Measurements from ENCODE around the gene ELMO2.
"Not testable (repeated sequence)": the region's sequence is repeated elsewhere in the genome, so short reads cannot be mapped to it uniquely, and the experiment has no call there.

The ELMO2 gene

GRCh38 chr20:46406986-46407670 is 713 bp upstream of the ELMO2 start:
- DNase-seq (ENCODE audit: low spot score): no peak

GRCh38 chr20:46402331-46402811 is 4.0 kb downstream of the ELMO2 start:
- DNase-seq (ENCODE audit: low spot score): peak; percentile 87

GRCh38 chr20:46401478-46401860 is 4.9 kb downstream of the ELMO2 start:
- DNase-seq (ENCODE audit: low spot score): no peak

DNA sequence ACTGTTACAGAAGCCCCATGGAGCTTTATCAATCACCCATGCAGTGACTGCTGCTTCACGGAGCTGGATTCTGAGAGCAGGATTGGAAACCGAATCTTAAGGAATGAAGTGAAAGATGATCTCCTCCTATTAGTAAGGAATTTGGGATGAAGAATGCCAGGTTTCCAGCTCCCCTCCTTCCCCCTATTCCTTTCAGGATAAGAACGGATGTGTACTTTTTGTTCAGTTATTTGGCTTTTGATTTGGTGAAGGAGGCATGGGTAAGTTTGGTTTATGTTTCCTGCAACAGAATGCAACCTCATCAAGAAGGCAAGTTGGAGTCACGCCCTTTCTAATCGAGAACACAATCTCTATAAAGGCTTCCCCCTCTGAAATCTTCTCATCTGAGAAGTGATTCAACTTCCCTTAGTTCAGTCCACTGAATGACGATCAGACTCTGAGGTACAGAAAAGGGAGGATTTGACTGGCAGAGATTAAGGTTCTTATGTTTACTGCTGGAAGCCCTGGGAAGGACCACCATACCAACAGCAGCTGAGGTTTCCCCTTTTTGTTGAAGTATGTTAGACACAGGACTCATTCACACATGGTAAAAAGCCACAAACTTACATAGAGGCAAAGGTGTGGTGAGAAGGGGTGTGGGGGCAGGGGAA is 5.5 kb downstream of the ELMO2 start:
- DNase-seq (ENCODE audit: low spot score): no peak

DNA sequence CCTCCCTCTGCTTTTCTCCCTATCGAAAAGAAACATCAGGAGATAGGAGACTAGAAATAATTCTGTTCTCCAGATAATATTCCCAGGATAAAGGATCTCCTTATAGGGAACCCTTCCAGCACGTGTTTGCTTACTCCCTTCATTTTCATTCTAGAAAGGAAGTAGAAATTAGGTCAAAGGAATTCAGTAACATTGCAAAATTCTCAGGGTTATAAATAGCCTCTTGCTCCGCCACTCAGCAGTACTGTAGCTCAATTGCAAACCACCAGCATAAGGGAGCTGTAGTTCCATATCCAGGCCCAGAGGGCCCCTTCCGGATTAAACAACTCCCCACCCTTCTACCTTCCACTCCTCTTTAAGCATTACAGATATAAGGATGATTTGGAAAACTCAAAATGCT is 6.2 kb downstream of the ELMO2 start:
- DNase-seq (ENCODE audit: low spot score): no peak

DNA sequence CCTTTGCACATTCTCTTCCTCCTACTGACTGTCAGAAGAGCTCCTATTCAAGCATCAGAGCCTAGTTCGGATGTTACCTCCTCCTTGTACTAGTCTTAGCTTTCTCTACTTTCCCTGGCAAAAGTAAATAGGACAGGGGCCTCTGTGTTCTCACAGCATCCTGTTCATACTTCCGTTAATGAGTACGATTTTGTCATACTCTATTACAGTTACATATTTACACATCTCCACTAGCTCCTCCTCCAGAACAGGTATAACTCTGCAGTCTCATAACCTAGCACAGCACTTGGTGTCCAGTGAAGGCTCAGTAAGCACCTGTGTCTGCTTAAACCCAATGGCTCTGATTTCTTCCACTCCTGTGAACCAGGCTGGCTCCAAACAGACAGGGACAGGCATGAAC is 7.0 kb downstream of the ELMO2 start:
- DNase-seq (ENCODE audit: low spot score): no peak

GRCh38 chr20:46398963-46399362 is 7.5 kb downstream of the ELMO2 start:
- no peak for DNase-seq (ENCODE audit: low spot score)

DNA sequence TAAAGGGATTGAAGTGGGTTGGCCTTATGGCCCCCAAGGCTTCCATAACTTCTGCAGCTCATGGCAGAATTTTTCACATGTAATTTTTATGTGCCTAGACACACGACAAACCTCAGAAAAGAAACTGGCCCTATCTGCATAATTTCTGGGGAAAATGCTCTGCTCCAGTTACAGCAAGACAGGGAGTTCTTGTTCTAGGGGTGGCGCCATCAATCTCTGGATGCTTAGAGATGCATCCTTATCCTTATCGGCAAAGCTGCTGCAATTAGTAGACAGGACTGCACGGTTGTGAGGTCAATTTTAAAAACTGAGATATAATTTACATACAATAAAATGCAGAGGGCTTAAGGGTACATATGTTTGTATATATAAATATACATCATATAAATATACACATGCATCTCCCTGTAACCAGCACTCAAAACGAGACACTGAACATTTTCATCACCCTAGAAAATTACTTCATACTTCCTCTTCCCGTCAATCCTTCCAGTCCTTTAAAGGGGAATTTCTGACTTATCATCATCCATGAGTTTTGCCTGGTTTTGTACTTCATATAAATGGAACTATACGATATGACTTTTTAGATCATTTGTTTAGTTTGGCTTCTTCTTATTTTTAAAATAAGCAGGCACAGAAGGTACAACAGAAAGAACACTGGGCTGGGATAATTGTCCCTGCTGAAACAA is 10.2 kb downstream of the ELMO2 start:
- peak; percentile 41 for DNase-seq (ENCODE audit: low spot score)

GRCh38 chr20:46394872-46395760 is 11.3 kb downstream of the ELMO2 start:
- no peak for DNase-seq (ENCODE audit: low spot score)

GRCh38 chr20:46393967-46394366 is 12.4 kb downstream of the ELMO2 start:
- DNase-seq (ENCODE audit: low spot score): no peak

DNA sequence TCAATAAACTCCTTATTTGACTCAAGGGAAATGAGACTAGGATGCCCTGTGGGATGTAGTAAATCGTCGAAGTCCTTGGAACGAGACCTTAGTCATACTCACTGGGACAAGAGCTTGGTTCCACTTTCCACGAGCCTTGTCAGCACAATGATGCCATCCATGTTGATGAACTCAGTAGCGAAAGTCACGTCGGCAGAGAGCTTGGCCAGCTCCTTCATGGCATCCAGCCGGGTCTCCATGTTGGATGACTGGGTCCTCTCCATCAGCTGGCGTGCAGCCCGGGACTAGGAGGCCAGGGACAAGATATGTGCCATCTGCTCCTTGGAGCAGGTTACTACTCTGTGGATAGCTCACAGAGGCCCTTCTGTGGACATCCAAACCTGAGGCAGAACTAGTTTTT is 17.5 kb downstream of the ELMO2 start:
- no peak for DNase-seq (ENCODE audit: low spot score)

DNA sequence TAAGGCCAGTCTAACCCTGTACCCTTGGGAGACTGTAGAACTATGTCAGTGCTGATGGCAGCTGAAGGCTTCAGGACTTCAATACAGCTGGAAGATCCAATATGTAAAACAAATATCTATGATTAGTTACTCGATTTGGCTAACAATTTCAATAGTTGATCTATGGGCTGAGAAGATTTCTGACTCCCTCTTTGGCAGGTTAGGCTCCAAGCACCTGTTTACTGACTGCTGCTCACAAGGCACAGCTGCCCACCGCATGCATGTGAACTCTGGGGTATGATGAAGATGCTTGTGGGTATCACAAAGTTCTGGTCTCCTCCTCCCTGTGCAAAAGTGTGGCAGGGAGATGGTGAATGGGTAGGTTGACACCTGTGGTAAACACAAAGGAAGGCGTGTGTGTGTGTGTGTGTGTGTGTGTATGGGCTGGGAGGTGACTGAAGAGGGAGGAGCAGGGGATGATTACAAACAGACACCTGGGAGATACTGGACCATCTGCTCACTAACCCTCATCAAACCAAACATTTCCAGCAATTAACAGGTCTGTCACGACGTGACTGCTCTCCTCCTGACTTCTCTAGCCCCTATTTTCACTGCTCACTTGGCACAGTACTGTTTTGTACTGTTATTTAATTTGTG is 18.1 kb downstream of the ELMO2 start:
- no peak for DNase-seq (ENCODE audit: low spot score)

DNA sequence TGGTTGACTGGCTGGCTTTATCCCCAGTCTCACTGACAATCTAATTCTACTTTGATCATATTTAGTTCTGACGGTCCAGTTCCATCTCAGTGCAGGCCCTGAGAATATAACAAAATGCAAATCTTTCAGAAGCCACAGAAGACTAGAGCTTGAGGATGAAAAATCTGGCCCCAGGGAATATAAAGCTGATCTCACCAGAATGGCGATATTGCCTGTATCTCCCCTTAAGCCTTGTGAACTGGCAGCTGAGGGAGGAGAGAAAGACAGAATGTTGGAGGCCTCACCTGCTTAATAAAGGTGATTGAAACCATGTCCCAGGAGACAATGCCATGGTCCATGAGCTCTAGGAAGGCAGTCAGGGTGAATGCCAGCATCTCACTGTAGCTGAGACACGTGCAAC is 19.4 kb downstream of the ELMO2 start:
- DNase-seq (ENCODE audit: low spot score): not testable (repeated sequence)

GRCh38 chr20:46378412-46379009 is 27.9 kb downstream of the ELMO2 start:
- DNase-seq (ENCODE audit: low spot score): no peak

DNA sequence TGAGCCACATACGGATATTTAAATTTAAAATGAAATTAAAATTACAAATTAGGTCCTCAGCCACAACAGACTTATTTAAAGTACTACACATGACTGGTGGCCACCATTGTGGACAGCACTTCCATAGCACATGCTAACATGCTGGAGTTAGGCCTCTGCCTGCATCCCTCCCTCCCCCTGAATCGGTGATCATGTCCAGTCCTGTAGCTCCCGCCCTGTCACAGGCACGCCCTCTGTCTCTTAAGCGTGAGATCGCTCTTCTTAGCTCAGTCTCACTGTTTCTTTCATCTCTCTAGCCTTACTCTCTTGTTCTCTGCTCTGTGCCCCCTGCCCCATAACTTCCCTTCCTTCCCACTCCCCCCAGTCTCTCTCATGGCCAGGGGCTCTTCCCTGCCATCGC is 28.9 kb downstream of the ELMO2 start:
- no peak for DNase-seq (ENCODE audit: low spot score)

GRCh38 chr20:46376196-46376785 is 30.1 kb downstream of the ELMO2 start:
- no peak for DNase-seq (ENCODE audit: low spot score)

DNA sequence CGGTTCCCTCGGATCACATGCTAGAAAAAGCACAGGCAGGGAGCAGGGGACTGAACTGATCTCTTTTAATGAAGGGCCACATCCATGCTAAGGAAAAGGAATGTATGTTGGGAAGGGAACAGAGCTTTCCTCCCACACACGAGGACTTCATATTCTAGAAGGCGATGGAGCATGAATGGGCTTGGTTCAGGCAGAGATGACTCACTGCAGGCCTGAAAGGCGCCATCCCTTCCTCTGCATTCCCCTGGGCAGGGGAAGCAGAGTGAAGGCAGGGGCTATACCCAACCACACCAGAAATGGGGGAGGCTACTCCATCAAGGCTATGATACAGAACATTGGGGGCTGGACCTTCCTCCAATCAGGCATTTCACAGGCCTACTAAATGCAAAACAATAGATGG is 30.6 kb downstream of the ELMO2 start:
- DNase-seq (ENCODE audit: low spot score): no peak

- DNase-seq (ENCODE audit: low spot score): no peak
Measured at GRCh38 chr20:46374383-46374782, 32.0 kb downstream of the ELMO2 start.

DNA sequence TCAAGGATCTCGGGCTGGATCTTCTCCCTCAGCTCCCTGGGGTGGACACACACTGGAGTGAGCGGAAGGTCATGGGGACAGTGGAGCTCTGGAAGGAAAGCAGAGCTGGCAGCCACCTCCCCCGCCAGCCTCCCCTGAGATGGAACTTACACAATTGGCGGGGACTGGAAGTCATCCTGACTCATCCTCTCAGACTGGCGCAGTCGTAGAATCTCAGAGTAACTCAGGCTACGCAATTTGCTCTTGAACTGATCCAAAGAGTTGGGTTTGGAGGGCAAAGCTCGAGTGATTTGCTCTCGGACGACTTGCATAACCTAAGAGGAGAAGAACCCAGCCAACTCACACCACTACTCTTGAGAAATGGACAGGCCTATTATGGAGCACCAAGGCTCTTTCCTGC is 34.8 kb downstream of the ELMO2 start:
- DNase-seq (ENCODE audit: low spot score): no peak

DNA sequence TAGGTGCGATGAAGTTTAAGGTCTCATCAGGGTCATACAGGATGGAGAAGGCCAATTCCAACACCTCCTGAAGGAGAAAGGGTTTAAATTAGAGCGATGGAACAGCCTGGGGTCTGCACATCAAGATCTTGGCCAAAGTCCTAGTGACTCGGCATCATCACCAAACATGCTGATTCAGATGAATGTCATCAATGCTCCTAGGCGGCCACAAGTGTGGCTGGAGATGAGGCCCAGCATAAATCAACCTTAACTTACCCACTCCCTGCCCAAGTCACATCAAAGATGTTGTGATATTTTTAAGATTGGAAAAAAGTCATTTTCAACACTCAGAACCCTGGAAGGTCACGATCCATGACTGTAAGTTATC is 37.5 kb downstream of the ELMO2 start:
- DNase-seq (ENCODE audit: low spot score): no peak
